Choroid plexus epithelial cell (primary cell): ENCODE data around the gene DNMT3A.

ENCODE experiments used
- DNase-seq: peaks from one replicate; pipeline ENCODE4 v3.0.0-alpha.2; 2010; ENCODE audit warnings: low read depth
- H3K4me3 ChIP-seq: 2 replicates; pipeline ENCODE4 v1.5.1; 2011; ENCODE audit warnings: low read depth, mild to moderate bottlenecking, control low read depth, low read length, moderate library complexity
- TF ChIP-seq, protein P1 (sequence below): conservative IDR thresholded peaks from 2 replicates; pipeline ENCODE4 v1.5.1; 2011; ENCODE audit warnings: low read depth, mild to moderate bottlenecking, control low read depth, inconsistent platforms, low read length, moderate library complexity

The DNMT3A gene

DNA sequence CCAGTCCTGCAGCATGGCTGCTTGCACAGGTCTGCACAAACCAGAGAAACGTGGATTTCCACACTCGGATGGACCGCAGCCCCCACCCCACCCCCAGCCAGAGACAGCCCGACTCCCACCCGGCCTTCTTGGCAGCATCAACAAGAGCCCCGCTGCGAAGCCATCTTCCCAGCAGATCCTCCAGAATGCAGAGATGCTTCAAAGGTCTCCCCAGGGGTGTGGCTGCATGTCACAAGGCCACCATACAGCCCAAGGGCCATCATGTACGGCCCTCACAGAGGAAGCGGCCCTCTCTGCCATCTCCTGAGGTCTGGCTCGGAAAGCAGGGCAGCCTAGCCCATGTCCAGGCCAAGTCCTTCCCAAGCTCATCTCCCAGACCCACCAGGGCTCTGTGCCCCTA, 11.5 kb downstream of the DNMT3A start:
- no peak overlapping the region for H3K4me3 ChIP-seq
- no peak for DNase-seq
- TF ChIP-seq, protein P1, sequence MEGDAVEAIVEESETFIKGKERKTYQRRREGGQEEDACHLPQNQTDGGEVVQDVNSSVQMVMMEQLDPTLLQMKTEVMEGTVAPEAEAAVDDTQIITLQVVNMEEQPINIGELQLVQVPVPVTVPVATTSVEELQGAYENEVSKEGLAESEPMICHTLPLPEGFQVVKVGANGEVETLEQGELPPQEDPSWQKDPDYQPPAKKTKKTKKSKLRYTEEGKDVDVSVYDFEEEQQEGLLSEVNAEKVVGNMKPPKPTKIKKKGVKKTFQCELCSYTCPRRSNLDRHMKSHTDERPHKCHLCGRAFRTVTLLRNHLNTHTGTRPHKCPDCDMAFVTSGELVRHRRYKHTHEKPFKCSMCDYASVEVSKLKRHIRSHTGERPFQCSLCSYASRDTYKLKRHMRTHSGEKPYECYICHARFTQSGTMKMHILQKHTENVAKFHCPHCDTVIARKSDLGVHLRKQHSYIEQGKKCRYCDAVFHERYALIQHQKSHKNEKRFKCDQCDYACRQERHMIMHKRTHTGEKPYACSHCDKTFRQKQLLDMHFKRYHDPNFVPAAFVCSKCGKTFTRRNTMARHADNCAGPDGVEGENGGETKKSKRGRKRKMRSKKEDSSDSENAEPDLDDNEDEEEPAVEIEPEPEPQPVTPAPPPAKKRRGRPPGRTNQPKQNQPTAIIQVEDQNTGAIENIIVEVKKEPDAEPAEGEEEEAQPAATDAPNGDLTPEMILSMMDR, result no peak

DNA sequence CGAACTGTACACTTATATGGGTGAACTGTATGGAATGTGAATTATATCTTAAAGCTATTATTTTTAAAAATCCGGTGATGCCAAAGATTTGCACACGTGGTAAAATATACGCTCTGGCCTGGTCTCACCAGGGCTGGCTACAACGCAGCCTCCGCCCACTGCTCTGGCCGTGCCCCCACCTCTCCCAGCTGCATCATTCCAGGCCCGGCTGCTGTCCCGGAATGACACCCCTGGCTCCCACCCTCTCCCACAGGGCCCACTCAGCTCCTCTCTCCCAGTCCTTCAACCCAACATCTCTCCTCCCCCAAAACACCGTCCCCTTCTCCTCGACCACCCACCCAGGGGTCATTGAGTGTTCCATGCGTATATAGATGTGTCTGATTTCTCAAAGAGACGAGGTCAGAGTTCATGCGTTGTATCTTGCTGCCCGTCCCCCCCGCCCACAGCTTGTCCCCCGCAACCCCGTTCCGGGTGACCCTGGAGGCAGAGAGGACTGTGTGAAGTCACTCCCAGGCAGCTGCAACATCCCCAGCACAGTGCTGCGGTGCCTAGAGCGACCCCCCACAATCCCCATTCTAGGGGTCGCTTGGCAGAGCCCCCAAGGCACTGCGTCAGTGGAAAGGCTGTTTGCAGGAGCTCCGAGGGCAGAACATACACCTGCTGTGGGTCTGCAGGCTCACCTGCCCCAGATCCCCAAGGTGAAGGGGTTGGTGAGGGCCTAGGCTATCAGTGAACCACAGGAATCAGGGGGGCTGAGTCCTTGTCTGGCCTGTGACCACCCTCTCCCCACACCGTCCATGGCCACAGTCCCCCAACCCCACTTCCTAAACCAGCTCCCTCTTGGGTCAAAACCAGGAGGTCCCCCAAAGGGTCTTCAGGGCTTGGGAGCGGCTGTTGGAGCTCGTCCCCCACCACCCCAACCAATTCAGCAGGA, 13.3 kb downstream of the DNMT3A start:
- TF ChIP-seq, protein P1, result no peak
- DNase-seq, result no peak
- H3K4me3 ChIP-seq, result no peak overlapping the region

- TF ChIP-seq, protein P1, result no peak
- DNase-seq, result no peak
- no peak overlapping the region for H3K4me3 ChIP-seq
Observed at GRCh38 chr2:25326326-25327013, 15.3 kb downstream of the DNMT3A start.

DNA sequence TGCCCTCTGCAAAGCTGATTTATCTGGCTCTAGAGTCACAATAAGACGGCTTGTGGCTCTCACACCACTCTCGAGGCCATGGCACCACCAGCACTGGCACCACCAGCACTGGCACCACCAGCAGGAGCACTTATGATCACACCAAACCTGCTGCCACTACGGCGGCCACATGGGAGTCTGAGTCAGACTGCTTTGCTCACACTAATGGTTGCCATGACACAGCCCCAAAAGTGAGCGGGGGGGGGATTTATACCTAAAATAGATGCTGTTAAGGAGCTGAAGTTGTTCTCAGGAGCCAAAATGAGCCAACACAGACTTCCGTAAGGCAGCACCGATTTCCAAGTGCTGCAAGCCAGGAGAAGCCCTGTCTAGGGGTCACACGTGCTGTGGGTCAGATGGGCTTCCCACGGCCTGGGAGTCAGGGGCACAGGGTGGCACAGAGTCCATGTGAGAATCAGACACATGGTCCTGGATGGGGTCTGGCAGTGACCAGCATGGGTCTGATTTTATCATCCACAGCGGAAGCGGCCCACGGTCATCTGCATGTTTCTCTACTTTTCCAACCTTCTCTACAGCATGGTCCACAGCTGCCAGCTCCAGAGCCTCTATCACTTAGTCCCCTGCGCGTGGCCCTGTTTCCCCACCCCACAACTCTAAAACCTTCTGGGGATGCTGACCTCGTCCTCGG, 16.7 kb downstream of the DNMT3A start:
- no peak for DNase-seq
- H3K4me3 ChIP-seq, result no peak overlapping the region

DNA sequence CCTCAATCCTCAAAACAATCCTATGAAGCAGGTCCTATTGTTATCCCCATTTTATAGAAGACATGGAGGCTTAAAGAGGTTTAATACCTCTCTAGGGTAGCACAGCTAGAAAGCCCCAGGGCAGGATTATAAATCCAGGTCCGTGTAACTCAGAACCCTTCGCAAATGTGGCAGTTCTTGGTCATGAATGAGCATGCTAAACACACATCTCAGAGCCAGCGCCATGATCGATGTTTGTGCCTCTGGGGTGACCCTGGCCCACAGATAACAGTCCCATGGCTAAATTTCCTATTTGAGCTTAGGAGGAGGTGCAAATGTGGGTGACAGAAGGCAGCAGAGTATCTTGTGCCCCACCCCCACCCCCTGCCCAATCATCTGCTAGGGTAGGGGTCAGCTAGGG, 17.5 kb downstream of the DNMT3A start:
- no peak overlapping the region for H3K4me3 ChIP-seq

More for the DNA sequence above, 16.7 kb downstream of the DNMT3A start:
- TF ChIP-seq, protein P1, result no peak

DNA sequence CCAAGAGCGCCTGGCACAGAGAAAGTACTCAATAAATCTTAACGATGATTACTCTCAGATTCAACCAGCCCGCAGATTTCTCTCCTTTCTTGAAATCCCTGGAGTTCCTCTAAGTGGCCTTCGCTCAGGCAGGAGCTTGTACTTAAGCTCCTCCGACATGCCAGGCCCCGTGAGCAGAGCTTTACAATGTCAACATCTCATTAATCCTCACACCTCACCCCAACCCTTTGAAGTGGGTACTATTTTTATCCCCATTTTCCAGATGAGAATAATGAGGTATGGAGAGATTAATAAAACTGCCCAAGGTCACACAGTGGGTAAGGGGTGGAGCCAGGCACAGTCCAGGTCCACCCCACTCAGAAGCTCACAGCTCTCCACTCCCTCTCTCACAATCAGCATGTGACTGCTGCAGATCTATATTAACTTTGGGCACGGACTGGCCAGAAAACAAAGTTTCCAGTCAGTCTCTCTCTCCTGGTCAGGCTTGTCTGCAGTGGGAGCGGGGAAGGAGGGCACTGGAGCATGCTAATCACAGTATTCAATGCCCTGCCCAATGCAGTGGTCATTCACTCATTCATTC, 18.0 kb downstream of the DNMT3A start:
- no peak overlapping the region for H3K4me3 ChIP-seq

More for the DNA sequence above, 17.5 kb downstream of the DNMT3A start:
- TF ChIP-seq, protein P1, result no peak
- DNase-seq, result no peak

More for the DNA sequence above, 18.0 kb downstream of the DNMT3A start:
- TF ChIP-seq, protein P1, result no peak
- no peak for DNase-seq
